Adrenal gland (tissue), 12 donors: ENCODE data around the gene GMCL1. TPM values are rescaled to one million over a fixed set of nuclear protein-coding genes. Genes with fewer than 3 reads are reported as not detected.

Experiments used
- DNase-seq, 7 donors: peaks; one replicate each; pipeline ENCODE4 v3.0.0-alpha.2; 2019 to 2020
- H3K27ac ChIP-seq, 5 donors: fragments of 200-600 bp; sonication (generic) in 4 of 5; 1 replicate in 3 of 5; 2 replicates in 2 of 5; pipeline versions ENCODE4 v1.5.1 to v1.8.0; 2016 to 2020; ENCODE audit warnings: mild to moderate bottlenecking in 1 of 5
- H3K27me3 ChIP-seq: fragments of 200-600 bp; 2 replicates; pipeline ENCODE4 v1.8.0; 2021
- H3K36me3 ChIP-seq, 2 donors: fragments of 200-600 bp; replicated peaks in 1 of 2; 1 replicate in 1 of 2; 2 replicates in 1 of 2; pipeline versions ENCODE4 v1.5.1 to v1.8.0; 2018 to 2022
- H3K4me1 ChIP-seq, 2 donors: fragments of 200-600 bp; replicated peaks in 1 of 2; 1 replicate in 1 of 2; 2 replicates in 1 of 2; pipeline versions ENCODE4 v1.5.1 to v1.8.0; 2018 to 2021
- H3K4me3 ChIP-seq, 4 donors: fragments of 200-600 bp; sonication (generic) in 3 of 4; one replicate each; pipeline ENCODE4 v1.5.1; 2016 to 2018
- H3K9me3 ChIP-seq, 3 donors: fragments of 200-600 bp; sonication (generic) in 1 of 3; replicated peaks in 1 of 3; 1 replicate in 2 of 3; 2 replicates in 1 of 3; pipeline versions ENCODE4 v1.5.1 to v1.8.0; 2016 to 2021
- CTCF ChIP-seq, 6 experiments: fragments of 450-650 bp in 4 of 6; fragments of 200-600 bp in 2 of 6; sonication (generic) in 1 of 6; IDR thresholded peaks; 1 replicate in 5 of 6; 2 replicates in 1 of 6; pipeline versions ENCODE4 v1.5.1 to v1.8.0; 2016 to 2021; ENCODE audit warnings: antibody characterized with exemption in 6 of 6, mild to moderate bottlenecking in 2 of 6, moderate library complexity in 1 of 6
- POLR2A ChIP-seq, 2 donors: fragments of 450-650 bp; IDR thresholded peaks; one replicate each; pipeline ENCODE4 v1.6.1; 2017; ENCODE audit warnings: antibody characterized with exemption in 2 of 2, mild to moderate bottlenecking in 2 of 2, moderate library complexity in 1 of 2
- WGBS, 4 donors: extraction: QIAGEN DNeasy Blood & Tissue Kit in 2 of 4; methylation state at CpG; one replicate each; pipeline versions ENCODE4 v1.1.5 to v1.1.7; 2013 to 2017; 5-methylcytosine and 5-hydroxymethylcytosine counted together
- intact Hi-C, 2 donors: fragments of 100-400 bp; cut with DNase I; formaldehyde crosslinking; loops; one replicate each; pipeline versions ENCODE4 v1.14.1 to v1.15.0; 2022 to 2023
- polyA plus RNA-seq, 3 donors: library from polyadenylated mRNA; stranded (reverse); fragments of 200-250 nt in 2 of 3; fragments of 350-450 nt in 1 of 3; fragmentation: Illumina TruSeq in 1 of 3; extraction: RNeasy Lipid Tissue Mini Kit (QIAGEN cat#74804) in 1 of 3; gene quantifications; one replicate each; pipeline ENCODE4 v1.2.3, GENCODE V29; 2013 to 2014
- total RNA-seq, 9 donors: library from RNA; depleted of rRNA in 4 of 9; stranded (reverse); fragments of >200 nt in 4 of 9; fragments of 120-200 nt in 1 of 9; fragmentation: NEBNext Ultra II Directional in 1 of 9; extraction: Animal tissue kit (Norgen Biotek cat#: 25700) in 1 of 9; gene quantifications; one replicate each; pipeline versions ENCODE4 v1.1.0 to v1.2.4, GENCODE V29; 2013 to 2023
- donor health status: healthy with polysubstance abuse.
- donor health status: Bipolar disorder and iron deficiency.
- donor health status: DM: yes; HTN: yes; CAD: no.
- donor health status: DM: no; HTN: no; CAD: no.
- donor health status: DM: no; HTN: no; CAD: no.
- donor health status: DM: yes; HTN: yes; CAD: no.

Gene GMCL1
- total and polyA plus RNA-seq, 12 donors: 2.8 to 14.9 (median 10.2) TPM

GRCh38 chr2:69789772-69790600, 39.5 kb upstream of the GMCL1 start:
- no peaks in the 10 kb centered on the region for H3K9me3 ChIP-seq
- H3K27me3 ChIP-seq: no peaks in the 10 kb centered on the region
- WGBS, 4 donors: 56 to 83% (median 66%) methylated on average over 7 of the region's 7 CpGs
- H3K4me3 ChIP-seq: no peak overlapping the region
- TF ChIP-seq CTCF (IDR thresholded peaks at IDR 0.05) (no peak), POLR2A (IDR thresholded peaks at IDR 0.05) (no peak)
- intact Hi-C loops: no loop called here
- peak overlapping the region in 2 of 5 donors; percentile 44 to 66 for H3K27ac ChIP-seq
- H3K36me3 ChIP-seq: no peaks in the 10 kb centered on the region
- DNase-seq: no peak
- H3K4me1 ChIP-seq: peaks cover 0 to 14% of the 10 kb centered on the region in 2 donors

GRCh38 chr2:69790601-69790959, 38.9 kb upstream of the GMCL1 start:
- no peak for DNase-seq

GRCh38 chr2:69791045-69791444, 38.4 kb upstream of the GMCL1 start:
- Histone ChIP-seq H3K4me1 (peaks cover 0 to 14% of the 10 kb centered on the region in 2 donors), H3K27me3 (no peaks in the 10 kb centered on the region), H3K27ac (peak overlapping the region in 1 of 5 donors; percentile 44), H3K36me3 (no peaks in the 10 kb centered on the region), H3K9me3 (no peaks in the 10 kb centered on the region), H3K4me3 (no peak overlapping the region)
- TF ChIP-seq POLR2A (IDR thresholded peaks at IDR 0.05) (no peak), CTCF (IDR thresholded peaks at IDR 0.05) (no peak)
- intact Hi-C loops: no loop called here
- DNase-seq: no peak

More at GRCh38 chr2:69790601-69790959, 38.9 kb upstream of the GMCL1 start:
- Histone ChIP-seq H3K36me3 (no peaks in the 10 kb centered on the region), H3K27me3 (no peaks in the 10 kb centered on the region), H3K4me1 (peaks cover 0 to 14% of the 10 kb centered on the region in 2 donors), H3K4me3 (no peak overlapping the region), H3K27ac (peak overlapping the region in 1 of 5 donors; percentile 44), H3K9me3 (no peaks in the 10 kb centered on the region)
- TF ChIP-seq CTCF (IDR thresholded peaks at IDR 0.05) (no peak), POLR2A (IDR thresholded peaks at IDR 0.05) (no peak)
- WGBS, 4 donors: 63 to 76% (median 70%) methylated on average over 1 of the region's 1 CpG
- intact Hi-C loops: no loop called here

GRCh38 chr2:69796174-69796573, 33.3 kb upstream of the GMCL1 start:
- Histone ChIP-seq H3K4me3 (no peak overlapping the region), H3K27ac (no peak overlapping the region), H3K9me3 (no peaks in the 10 kb centered on the region), H3K36me3 (no peaks in the 10 kb centered on the region), H3K27me3 (no peaks in the 10 kb centered on the region), H3K4me1 (peaks cover 0 to 18% of the 10 kb centered on the region in 2 donors)
- no peak for DNase-seq
- 89 to 100% (median 96%) methylated on average over 1 of the region's 1 CpG for WGBS, 4 donors
- no peak for TF ChIP-seq CTCF (IDR thresholded peaks at IDR 0.05)
- TF ChIP-seq POLR2A (IDR thresholded peaks at IDR 0.05): no peak
- intact Hi-C loops: no loop called here
